H1 (cell line): ENCODE measurements around the gene KIAA1328. TPM values are rescaled to one million over a fixed set of nuclear protein-coding genes. Genes with fewer than 3 reads are reported as not detected.

Experiments used
- BRCA1 ChIP-seq: IDR thresholded peaks from 2 replicates; pipeline ENCODE4 v1.6.1; 2012; ENCODE audit warnings: low read depth, low read length, improper control_type of control experiment
- polyA plus RNA-seq, 7 experiments: library from polyadenylated mRNA; depleted of rRNA in 3 of 7; stranded (reverse) in 5 of 7; unstranded in 2 of 7; fragments of >200 nt in 5 of 7; fragments of 200-250 nt in 2 of 7; gene quantifications; 1 replicate in 5 of 7; 2 replicates in 1 of 7; 4 replicates in 1 of 7; pipeline versions ENCODE4 v1.2.1 to v1.2.3, GENCODE V29; 2011 to 2013; ENCODE audit warnings: missing spikeins in 2 of 7, mixed read lengths in 2 of 7
- total RNA-seq: library from RNA; stranded (reverse); fragmentation: NEBNext Ultra II Directional; extraction: Animal tissue kit (Norgen Biotek cat#: 25700); gene quantifications from 2 replicates; pipeline ENCODE4 v1.2.1, GENCODE V29; 2021
- TF ChIP-seq, protein P1 (sequence below): IDR thresholded peaks from 2 replicates; pipeline ENCODE4 v1.6.1; 2012; ENCODE audit warnings: low read length, inconsistent platforms

KIAA1328 gene
- total and polyA plus RNA-seq, 2 of the 8 experiments (the other 6 are each of a cell fraction or from before 2014, with no cell fraction given): 2.6 to 5.7 TPM

DNA sequence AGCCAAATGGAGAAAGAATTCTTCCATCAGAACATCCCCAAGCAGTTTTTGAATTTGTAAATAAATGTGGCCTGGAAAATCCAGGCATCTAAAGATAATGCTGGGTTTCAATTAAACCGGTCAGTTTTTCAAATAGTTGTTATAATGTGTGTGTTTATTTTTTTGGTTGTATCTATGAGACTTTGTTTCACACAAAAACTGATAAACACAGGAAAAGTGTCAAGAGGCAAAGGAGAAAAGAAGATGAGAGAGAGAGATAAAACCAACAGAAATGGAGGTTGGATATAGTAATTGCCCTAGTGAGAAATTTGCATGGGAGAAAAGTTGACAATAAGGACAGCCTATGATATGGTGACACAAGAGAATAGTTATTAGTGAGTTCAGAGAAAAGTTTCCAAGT, 68.3 kb downstream of the KIAA1328 start (continued):
- TF ChIP-seq BRCA1: no peak
- TF ChIP-seq, protein P1, sequence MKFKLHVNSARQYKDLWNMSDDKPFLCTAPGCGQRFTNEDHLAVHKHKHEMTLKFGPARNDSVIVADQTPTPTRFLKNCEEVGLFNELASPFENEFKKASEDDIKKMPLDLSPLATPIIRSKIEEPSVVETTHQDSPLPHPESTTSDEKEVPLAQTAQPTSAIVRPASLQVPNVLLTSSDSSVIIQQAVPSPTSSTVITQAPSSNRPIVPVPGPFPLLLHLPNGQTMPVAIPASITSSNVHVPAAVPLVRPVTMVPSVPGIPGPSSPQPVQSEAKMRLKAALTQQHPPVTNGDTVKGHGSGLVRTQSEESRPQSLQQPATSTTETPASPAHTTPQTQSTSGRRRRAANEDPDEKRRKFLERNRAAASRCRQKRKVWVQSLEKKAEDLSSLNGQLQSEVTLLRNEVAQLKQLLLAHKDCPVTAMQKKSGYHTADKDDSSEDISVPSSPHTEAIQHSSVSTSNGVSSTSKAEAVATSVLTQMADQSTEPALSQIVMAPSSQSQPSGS: no peak
